Chondrocyte (in vitro differentiated cells): Measurements from ENCODE around the gene AFAP1. TPM values are rescaled to one million over a fixed set of nuclear protein-coding genes. Genes with fewer than 3 reads are reported as not detected.

Source experiments
- DNase-seq: peaks from one replicate; pipeline ENCODE4 v3.0.0; 2021; ENCODE audit warnings: mixed read lengths, low spot score
- H3K27ac Mint-ChIP-seq: one replicate; pipeline ENCODE4 v1.8.0; 2021; ENCODE audit warnings: mild to moderate bottlenecking, moderate library complexity, mixed read lengths; ENCODE audit not compliant: unreplicated experiment
- H3K27me3 Mint-ChIP-seq: 2 replicates; pipeline ENCODE4 v1.8.0; 2021; ENCODE audit warnings: low read depth, mixed read lengths
- H3K36me3 Mint-ChIP-seq: 2 replicates; pipeline ENCODE4 v1.8.0; 2021; ENCODE audit warnings: low read depth, mixed read lengths
- H3K4me1 Mint-ChIP-seq: 2 replicates; pipeline ENCODE4 v1.8.0; 2021; ENCODE audit warnings: low read depth, mild to moderate bottlenecking, mixed read lengths
- H3K4me3 Mint-ChIP-seq: one replicate; pipeline ENCODE4 v1.8.0; 2021; ENCODE audit warnings: mild to moderate bottlenecking, moderate library complexity, mixed read lengths; ENCODE audit not compliant: unreplicated experiment
- H3K9me3 Mint-ChIP-seq: 2 replicates; pipeline ENCODE4 v1.8.0; 2021; ENCODE audit warnings: low read depth, mixed read lengths
- total RNA-seq: library from RNA; stranded (reverse); gene quantifications from 3 replicates; pipeline ENCODE4 v1.2.1, GENCODE V29; 2021
- TF ChIP-seq, protein P1 (sequence below): fragments of 200-600 bp; sonication (generic); IDR thresholded peaks from 2 replicates; pipeline ENCODE4 v1.5.0; 2021; ENCODE audit warnings: antibody characterized with exemption, mild to moderate bottlenecking, moderate library complexity

The AFAP1 gene
- total RNA-seq, 1 donor from 2014 or later = 118 TPM

GRCh38 chr4:7915875-7916242, 23.8 kb downstream of the AFAP1 start:
- Mint-ChIP-seq H3K36me3 (no peaks in the 10 kb centered on the region), H3K27ac (peak overlapping the region; percentile 61), H3K9me3 (no peaks in the 10 kb centered on the region), H3K27me3 (no peaks in the 10 kb centered on the region), H3K4me1 (peaks cover 74% of the 10 kb centered on the region), H3K4me3 (no peak overlapping the region)
- TF ChIP-seq, protein P1, sequence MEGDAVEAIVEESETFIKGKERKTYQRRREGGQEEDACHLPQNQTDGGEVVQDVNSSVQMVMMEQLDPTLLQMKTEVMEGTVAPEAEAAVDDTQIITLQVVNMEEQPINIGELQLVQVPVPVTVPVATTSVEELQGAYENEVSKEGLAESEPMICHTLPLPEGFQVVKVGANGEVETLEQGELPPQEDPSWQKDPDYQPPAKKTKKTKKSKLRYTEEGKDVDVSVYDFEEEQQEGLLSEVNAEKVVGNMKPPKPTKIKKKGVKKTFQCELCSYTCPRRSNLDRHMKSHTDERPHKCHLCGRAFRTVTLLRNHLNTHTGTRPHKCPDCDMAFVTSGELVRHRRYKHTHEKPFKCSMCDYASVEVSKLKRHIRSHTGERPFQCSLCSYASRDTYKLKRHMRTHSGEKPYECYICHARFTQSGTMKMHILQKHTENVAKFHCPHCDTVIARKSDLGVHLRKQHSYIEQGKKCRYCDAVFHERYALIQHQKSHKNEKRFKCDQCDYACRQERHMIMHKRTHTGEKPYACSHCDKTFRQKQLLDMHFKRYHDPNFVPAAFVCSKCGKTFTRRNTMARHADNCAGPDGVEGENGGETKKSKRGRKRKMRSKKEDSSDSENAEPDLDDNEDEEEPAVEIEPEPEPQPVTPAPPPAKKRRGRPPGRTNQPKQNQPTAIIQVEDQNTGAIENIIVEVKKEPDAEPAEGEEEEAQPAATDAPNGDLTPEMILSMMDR = peak; percentile 18
- DNase-seq = no peak

GRCh38 chr4:7912826-7913225, 26.8 kb downstream of the AFAP1 start:
- no peaks in the 10 kb centered on the region for H3K9me3 Mint-ChIP-seq

DNA sequence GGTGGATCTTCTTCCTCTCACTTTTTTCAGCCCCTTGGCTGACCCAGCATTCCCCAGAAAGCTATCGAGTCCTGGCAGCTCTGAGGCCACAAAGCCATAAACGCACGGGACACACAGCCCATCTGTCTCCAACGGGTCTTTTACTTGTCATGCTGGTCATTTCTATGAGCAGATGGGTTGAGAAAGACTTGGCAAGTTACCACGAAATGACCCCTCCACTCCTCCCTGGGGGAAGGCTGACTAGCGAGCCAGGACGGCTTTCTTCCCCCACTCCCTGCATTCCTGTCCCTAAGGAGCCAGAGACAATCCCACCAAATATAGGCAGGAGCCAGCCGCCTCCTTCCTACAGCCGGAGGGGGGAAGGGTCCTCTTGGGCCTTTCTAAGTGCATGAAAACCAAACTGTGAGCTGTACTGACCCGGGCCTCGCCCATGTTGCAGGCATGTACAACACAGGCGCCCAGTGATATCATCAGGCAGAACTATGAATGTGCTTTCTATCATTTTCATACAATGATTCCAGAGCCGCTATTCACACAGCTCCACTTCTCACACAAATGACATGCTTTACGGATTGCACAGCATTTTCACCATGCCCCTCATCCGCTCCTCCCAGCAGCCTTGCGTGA, 28.6 kb downstream of the AFAP1 start:
- DNase-seq = no peak
- Mint-ChIP-seq H3K36me3 (no peaks in the 10 kb centered on the region), H3K9me3 (no peaks in the 10 kb centered on the region), H3K4me3 (peak overlapping the region; percentile 57), H3K27ac (peak overlapping the region; percentile 99), H3K27me3 (no peaks in the 10 kb centered on the region), H3K4me1 (peaks cover 89% of the 10 kb centered on the region)
- TF ChIP-seq, protein P1 = no peak

More at GRCh38 chr4:7912826-7913225, 26.8 kb downstream of the AFAP1 start:
- Mint-ChIP-seq H3K4me1 (peaks cover 89% of the 10 kb centered on the region), H3K36me3 (no peaks in the 10 kb centered on the region), H3K4me3 (no peak overlapping the region), H3K27ac (peak overlapping the region; percentile 99), H3K27me3 (no peaks in the 10 kb centered on the region)
- DNase-seq = no peak
- TF ChIP-seq, protein P1 = no peak

DNA sequence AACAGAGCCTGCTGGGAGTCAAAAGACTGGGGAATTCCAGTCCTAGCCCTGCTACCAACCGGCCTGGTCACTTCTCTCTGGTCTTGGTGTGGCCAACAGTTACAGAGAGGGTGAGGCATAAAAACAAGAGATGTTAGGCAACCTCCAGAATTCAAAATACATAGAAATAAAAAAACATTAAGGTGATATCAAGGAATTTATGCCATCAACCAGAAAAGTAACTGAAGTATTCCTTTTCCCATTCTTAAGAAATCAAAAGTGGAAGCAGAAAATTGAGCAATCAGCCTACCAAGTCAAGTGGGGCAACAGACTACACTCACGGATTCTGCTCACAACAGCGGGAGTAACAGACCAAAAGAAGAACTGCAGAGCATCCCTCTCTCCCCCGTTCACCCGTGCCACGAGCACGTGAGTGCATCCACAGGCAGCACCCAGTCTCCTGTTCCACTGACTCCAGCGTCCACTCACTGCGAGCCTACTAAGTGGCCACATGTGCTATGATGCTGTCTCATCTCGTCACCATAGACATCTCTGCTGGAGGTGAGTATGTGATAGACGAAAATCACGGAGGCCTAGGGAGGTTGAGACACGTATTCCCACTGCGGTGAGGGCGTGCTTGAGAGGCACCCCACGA, 29.3 kb downstream of the AFAP1 start:
- no peak for DNase-seq
- Mint-ChIP-seq H3K27ac (peak overlapping the region; percentile 99), H3K9me3 (no peaks in the 10 kb centered on the region), H3K36me3 (no peaks in the 10 kb centered on the region), H3K4me1 (peaks cover 91% of the 10 kb centered on the region), H3K27me3 (no peaks in the 10 kb centered on the region), H3K4me3 (peak overlapping the region; percentile 57)
- TF ChIP-seq, protein P1 = no peak

- H3K4me1 Mint-ChIP-seq = peaks cover 92% of the 10 kb centered on the region
- peak overlapping the region; percentile 99 for H3K27ac Mint-ChIP-seq
- no peaks in the 10 kb centered on the region for H3K9me3 Mint-ChIP-seq
- peak overlapping the region; percentile 57 for H3K4me3 Mint-ChIP-seq
- no peak for DNase-seq
- H3K36me3 Mint-ChIP-seq = no peaks in the 10 kb centered on the region
- TF ChIP-seq, protein P1 = no peak
- no peaks in the 10 kb centered on the region for H3K27me3 Mint-ChIP-seq
Measured at GRCh38 chr4:7909463-7910262, 30.0 kb downstream of the AFAP1 start.
